Erythroblast (primary cell): ENCODE results near the gene ANKRD44.

Experiments
- DNase-seq, 2 experiments: peaks; one replicate each; lab custom pipeline; 2025; lab: John Stamatoyannopoulos, UW
- GATA1 ChIP-seq: IDR thresholded peaks from 2 replicates; pipeline ENCODE4 v1.6.1; 2011; ENCODE audit warnings: low read depth, mild to moderate bottlenecking, control low read depth, low read length, moderate library complexity
- POLR2A ChIP-seq: IDR thresholded peaks from 2 replicates; pipeline ENCODE4 v1.6.1; 2011; ENCODE audit warnings: mild to moderate bottlenecking, low read length

The ANKRD44 gene

DNA sequence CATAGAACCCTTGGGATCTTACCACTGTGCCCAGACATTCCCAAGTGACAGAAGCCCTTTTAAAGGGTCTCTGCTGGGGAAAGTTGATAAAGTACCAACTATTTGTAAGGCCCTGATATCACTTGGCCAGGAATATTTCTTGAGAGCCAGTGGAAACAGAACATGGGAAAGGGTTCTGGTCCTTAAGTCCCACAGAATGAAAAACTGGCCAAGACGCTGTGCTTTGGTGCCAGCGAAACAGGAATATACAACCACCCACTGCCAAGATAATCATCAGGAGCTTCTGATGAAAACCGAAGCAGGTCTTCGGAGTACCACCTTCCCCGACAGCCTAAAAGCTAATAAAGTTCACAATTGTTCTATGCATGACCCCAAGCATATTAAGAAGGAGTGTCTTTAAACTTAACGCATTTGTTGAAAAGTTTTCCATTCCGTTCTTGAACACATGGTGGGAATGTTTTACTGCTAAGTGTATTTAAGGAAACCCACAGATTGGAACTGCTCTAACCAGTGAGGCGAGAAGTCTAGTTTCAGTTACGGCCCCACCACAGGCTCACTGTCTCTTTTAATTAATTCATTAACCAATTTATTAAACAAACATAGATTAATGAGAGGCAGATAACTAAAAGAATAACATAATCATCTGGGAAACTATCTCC lies 152.6 kb downstream of the ANKRD44 start:
- TF ChIP-seq POLR2A (no peak), GATA1 (no peak)
- DNase-seq = no peak

DNA sequence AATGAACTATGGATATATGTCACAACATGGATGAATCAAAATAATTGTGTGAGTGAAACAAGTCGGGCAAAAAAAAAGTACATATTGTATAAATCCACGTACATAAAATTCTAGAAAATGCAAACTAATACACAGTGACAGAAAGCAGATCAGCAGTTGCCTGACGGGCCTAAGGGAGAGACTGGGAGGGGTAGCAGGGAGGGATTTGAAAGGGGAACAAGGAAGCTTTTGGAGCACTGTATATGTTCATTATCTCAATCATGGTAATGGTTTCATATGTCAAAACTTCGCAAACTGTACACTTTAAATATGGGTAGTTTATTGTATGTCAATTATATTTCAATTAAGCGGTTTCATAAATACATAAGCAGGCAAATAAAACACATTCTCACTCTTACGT lies 153.8 kb downstream of the ANKRD44 start:
- TF ChIP-seq GATA1 = no peak
- TF ChIP-seq POLR2A = no peak
- no peak for DNase-seq

DNA sequence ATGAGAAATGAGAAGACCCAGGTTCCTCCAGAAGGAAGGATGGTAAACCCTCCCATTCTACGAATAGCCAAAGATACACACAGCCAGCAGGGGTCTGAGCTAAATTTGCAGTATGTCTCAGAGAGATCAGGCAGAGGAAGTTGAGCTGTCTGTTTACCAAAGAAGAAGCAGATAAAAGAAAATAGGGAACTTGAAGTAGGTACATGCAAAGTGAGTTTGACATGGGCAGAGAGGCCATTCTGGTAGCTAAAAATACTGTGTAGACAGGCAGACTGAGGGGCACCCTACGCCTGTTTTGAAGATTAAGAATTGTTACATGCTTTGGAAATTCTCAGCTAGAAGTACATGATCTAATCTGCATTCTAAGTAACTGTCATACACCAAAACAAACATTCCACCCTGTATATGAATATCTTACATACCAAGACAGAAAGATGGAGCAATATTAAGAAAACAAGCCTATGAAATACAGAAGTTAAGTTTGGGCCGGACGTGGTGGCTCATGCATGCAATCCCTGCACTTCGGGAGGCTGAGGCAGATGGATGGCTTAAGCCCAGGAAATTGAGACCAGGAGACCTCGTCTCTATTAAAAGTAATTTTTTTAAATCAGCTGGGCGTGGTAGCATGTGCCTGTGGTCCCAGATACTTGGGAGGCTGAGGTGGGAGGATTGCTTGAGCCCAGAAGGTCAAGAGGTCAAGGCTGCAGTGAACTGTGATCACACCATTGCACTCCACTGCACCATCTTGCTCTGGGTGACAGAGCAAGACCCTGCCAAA lies 157.9 kb downstream of the ANKRD44 start:
- DNase-seq = no peak
- TF ChIP-seq GATA1 = no peak
- TF ChIP-seq POLR2A = no peak

DNA sequence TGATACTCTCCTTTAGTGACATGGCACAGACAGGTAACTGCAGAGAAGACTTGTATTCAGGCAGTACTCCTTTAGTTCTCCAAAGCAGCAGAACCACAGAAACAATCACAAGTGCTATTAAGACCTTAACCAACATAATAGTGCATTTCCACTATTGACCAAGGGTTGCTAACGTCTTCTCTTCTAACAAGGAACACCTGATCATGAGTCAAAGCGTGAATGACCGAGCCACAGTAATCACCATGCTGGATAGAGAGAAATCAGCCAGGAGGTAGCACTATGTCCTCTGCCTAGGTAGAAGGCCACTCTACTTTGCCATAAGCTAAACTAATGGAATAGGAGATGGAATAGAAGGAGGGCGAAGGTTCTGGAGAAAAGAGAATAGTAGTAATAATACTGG lies 161.0 kb downstream of the ANKRD44 start:
- no peak for DNase-seq
- no peak for TF ChIP-seq POLR2A
- no peak for TF ChIP-seq GATA1

DNA sequence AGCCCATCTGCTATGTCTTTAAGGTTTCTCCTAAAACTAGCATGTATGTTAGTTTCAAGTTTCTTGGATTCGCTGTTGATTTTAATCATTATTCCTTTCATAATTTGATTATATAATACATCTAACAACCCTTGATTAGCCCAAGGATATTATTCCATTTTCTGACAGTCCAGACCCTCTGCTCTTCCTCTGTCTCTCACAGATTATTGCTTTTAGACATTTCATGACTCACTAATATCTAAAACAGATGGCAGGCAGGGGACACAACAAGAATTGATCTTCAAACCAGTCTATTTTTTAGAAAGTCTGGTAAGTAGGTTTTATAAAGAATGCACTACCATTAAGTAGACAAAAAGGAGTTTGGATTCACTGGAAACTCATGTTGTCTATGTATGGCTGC lies 162.2 kb downstream of the ANKRD44 start:
- TF ChIP-seq GATA1 (no peak), POLR2A (no peak)
- DNase-seq = no peak

DNA sequence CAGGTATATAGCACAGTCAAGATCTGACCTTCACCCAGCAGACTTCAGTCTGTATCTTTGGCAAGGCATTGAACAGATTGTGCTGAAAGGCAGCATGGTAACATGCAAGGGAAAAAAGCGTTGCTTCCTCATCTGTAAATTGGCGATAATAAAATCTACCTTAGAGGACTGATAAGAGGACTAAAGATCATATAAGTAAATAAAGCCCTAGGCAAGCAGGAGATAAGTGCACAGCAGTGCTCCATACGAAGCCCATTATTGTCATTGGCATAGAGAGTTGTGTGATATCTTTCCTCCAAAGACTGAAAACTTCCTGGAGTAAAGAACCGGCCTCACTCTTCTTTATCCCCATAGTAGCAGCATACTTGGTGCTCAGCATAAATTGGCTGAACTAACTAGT lies 162.6 kb downstream of the ANKRD44 start:
- DNase-seq = no peak

DNA sequence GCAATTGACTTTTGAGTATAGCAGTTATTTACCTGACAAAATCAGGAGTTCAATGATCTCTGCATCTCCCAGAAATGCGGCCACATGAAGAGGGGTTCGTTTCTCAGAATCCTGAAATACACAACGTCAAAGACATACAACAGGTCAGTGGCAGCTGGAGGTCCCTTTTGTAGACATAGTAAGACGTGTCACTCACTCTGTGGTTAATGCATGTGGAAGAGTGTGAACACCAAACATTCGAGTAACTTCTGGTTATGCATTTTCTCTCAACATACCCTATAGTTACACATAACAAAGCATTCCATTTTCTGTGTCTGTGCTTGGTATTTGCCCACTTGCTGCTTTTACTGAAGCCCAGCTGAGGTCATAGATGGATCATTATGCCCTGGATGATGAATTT lies 163.6 kb downstream of the ANKRD44 start:
- no peak for TF ChIP-seq POLR2A
- TF ChIP-seq GATA1 = no peak
- no peak for DNase-seq

More for the DNA sequence above, 162.6 kb downstream of the ANKRD44 start:
- TF ChIP-seq GATA1 (no peak), POLR2A (no peak)

DNA sequence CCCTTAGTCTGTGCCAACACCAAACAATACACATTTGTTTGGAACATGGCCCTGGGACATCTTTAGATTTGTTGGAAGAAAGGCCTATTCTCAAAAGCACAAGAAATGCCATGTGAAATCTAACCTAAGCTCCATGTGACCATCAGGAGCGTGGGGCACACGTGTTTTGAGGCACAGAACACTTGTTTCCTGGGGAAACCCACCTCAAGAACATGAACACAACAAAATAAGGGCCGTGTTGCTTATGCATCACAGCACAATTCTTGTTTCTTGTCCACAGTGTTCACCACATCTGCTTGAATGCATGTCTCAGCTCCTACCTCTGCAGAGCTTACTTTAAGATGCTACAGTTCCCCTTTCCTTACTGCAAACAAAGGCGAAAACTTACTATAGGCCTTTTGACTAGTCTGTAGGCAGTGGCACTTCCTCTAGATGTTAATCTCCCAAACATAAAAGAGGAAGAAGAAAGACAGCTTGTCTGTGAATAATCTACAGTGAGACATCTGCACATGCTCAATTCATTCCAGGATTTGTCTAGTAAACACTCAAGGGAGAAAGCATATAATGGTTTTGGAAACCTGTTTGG lies 165.0 kb downstream of the ANKRD44 start:
- no peak for TF ChIP-seq GATA1
- no peak for TF ChIP-seq POLR2A
- no peak for DNase-seq

DNA sequence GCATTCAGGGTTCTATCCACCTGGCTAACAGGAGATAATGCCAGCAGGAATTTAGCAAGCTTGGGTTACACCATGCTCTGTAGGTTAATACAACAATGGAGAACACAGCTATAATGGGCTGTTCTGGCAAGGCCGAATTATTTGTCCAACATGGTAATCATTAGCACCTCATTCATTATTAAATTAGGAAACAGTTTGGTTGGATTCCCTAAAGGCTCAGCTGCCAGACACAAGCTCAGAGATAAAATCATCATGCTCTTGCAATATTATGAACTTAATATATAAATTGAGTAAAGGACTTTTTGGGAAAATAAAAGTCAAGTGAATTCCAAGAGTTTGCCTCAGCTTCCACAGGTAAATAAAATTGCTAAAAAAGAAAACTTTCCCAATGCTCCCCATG lies 166.4 kb downstream of the ANKRD44 start:
- no peak for DNase-seq
- no peak for TF ChIP-seq POLR2A
- TF ChIP-seq GATA1 = no peak

DNA sequence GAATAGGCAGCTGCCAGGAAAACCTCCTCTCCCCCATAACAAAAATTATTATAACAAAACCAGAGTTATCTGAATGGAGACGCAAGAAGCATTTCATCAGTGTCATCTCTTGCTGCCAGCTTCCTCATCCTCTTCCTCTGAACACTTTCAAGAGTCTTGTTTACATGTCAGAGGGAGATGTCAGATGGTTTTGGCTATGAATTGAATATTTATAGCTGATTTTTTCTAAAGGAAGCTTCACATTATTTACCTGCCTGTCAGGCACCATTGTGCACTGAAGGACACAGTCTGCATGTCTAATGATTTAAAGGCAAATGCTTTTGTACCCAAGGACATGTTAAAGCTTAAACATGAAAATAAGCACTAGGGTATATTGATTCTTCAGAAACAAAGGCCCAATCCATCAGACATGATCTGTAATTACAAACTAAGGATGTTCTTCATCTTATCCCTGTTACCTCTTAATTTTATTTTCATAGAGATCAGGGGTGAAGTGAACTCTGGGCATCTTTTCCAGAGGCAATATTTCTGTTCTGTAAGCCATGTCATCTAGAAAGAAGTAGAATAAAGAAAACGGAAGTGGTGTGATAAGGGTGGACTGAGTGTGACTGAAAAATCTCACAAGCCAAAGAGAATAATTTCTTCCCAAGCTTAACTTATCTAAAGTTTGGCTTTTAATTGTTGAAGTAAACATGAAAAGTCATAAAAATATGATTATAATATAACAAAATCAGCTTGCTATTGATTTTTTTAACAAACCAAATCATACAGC lies 168.7 kb downstream of the ANKRD44 start:
- DNase-seq = no peak
- TF ChIP-seq GATA1 = no peak

DNA sequence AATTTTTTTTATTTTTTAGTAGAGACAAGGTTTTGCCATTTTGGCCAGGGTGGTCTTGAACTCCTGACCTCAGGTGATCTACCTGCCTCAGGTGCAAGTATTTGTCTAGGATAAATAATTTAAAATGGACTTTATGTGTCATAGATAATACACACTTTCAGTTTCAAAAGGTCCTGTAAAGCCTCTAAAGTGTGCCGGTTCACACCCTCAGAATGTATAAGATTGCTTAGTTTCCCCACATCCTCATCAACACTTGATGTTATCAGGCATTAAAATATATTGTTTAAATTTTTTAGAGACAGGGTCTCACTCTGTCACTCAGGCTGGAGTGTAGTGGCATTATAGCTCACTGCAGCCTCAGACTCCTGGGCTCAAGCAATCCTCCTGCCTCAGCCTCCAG lies 170.5 kb downstream of the ANKRD44 start:
- DNase-seq = no peak
- TF ChIP-seq GATA1 (no peak), POLR2A (no peak)

DNA sequence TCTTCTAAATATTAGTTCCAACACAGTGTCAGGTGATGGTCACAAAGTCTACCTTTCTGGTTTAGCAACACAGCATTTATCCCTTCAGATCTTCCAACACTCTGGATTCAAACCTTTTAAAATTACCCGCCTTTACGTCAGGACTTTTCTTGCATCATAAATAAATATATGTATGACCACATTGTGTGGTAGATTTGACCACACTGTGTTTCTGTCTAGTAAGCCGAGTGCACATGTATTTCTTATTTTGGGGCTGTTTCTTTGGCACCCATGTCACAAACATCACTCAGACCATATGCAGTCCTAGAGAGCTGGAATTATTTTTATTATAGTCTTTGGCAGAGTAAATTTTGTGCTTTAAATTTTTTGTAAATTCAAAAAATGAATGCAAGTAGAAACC lies 172.1 kb downstream of the ANKRD44 start:
- DNase-seq = no peak
- TF ChIP-seq GATA1 (no peak), POLR2A (no peak)

DNA sequence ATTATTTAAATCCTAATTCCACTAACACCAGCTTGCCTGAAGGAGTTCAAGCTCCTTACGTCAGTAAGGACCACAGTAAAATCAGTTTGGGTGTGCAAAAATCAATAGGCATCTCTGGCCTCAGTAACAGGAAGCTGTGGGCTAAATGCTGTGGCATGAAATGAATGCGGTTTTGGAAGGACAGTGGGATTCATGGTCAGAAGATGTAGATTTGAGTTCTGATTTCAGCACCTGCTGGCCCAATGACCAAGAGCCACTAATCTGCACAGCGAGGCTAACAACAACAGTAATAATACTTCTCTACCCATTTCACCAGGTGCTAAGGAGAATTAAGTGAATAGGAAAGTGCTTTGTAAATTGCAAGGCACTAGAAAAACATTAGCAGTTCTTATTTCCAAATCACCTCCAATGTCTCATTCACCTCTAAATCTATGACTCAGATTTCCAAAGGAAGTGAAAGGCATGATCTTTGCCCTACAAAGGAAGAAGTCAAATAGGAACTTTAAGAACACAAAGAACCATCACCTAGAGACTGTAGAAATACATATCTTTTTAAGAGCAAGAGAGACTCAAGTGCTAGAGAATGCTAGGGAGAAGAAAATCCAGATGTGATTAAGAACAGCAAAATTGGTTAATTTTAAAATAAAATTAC lies 172.6 kb downstream of the ANKRD44 start:
- TF ChIP-seq GATA1 (no peak), POLR2A (no peak)
- DNase-seq = no peak
